ENCODE measurements around the gene ZBTB8A.
"Not testable (repeated sequence)": the region's sequence is repeated elsewhere in the genome, so short reads cannot be mapped to it uniquely, and the experiment has no call there.

The ZBTB8A gene

GRCh38 chr1:32627596-32628162 is 88.5 kb downstream of the ZBTB8A start:
- no peak for TF ChIP-seq ZC3H10 (CRISPR knock-in tag; IDR thresholded peaks at IDR 0.05)
- no peak for TF ChIP-seq CSRNP3 (CRISPR knock-in tag; IDR thresholded peaks at IDR 0.05)
- no peak for TF ChIP-seq TSHZ2 (CRISPR knock-in tag; IDR thresholded peaks at IDR 0.05)
- no peak for TF ChIP-seq RARB (CRISPR knock-in tag; IDR thresholded peaks at IDR 0.05)
- TF ChIP-seq OSR1 (CRISPR knock-in tag; IDR thresholded peaks at IDR 0.05), result no peak
- no peak for TF ChIP-seq ZNF70 (CRISPR knock-in tag; IDR thresholded peaks at IDR 0.05)
- no peak for TF ChIP-seq BACH2 (CRISPR knock-in tag; IDR thresholded peaks at IDR 0.05; ENCODE audit: borderline replicate concordance)
- TF ChIP-seq TOX (CRISPR knock-in tag; IDR thresholded peaks at IDR 0.05; ENCODE audit: borderline replicate concordance), result no peak
- no peak for TF ChIP-seq POU6F1 (CRISPR knock-in tag; IDR thresholded peaks at IDR 0.05; ENCODE audit: borderline replicate concordance, low read depth)
- TF ChIP-seq ISL1 (CRISPR knock-in tag; IDR thresholded peaks at IDR 0.05), result no peak
- no peak for TF ChIP-seq ESRRG (CRISPR knock-in tag; IDR thresholded peaks at IDR 0.05)
- TF ChIP-seq TCF4 (CRISPR knock-in tag; IDR thresholded peaks at IDR 0.05; ENCODE audit: borderline replicate concordance), result no peak
- TF ChIP-seq ARNTL (CRISPR knock-in tag; IDR thresholded peaks at IDR 0.05; ENCODE audit: borderline replicate concordance, low read depth), result no peak
- TF ChIP-seq ZFP30 (CRISPR knock-in tag; IDR thresholded peaks at IDR 0.05), result no peak
- no peak for TF ChIP-seq ZFP3 (CRISPR knock-in tag; IDR thresholded peaks at IDR 0.05)
- TF ChIP-seq PATZ1 (CRISPR knock-in tag; IDR thresholded peaks at IDR 0.05; ENCODE audit: borderline replicate concordance), result no peak
- ATAC-seq, result no peak

GRCh38 chr1:32630173-32630572 is 90.9 kb downstream of the ZBTB8A start:
- ATAC-seq, result not testable (repeated sequence)

DNA sequence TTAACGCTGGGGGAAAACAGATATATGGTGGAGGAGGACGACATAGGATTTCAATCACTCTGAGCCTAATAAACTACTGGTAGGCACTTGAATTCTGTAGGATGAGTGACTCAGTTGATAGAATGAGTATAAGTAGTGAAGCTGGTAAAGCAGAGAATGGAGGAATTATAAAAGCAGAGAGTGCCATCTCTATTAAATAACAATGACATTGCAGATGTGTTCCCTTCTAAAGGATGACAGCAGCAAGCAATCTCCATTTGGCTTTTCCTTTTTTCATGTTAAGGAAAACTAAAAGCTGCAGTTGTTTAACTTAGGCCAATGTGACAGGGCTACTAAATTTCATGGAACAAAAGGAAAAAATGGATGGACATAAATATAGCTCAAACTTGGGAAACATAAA is 93.6 kb downstream of the ZBTB8A start:
- ATAC-seq, result no peak
- no peak for TF ChIP-seq GLIS3 (CRISPR knock-in tag; IDR thresholded peaks at IDR 0.05)

DNA sequence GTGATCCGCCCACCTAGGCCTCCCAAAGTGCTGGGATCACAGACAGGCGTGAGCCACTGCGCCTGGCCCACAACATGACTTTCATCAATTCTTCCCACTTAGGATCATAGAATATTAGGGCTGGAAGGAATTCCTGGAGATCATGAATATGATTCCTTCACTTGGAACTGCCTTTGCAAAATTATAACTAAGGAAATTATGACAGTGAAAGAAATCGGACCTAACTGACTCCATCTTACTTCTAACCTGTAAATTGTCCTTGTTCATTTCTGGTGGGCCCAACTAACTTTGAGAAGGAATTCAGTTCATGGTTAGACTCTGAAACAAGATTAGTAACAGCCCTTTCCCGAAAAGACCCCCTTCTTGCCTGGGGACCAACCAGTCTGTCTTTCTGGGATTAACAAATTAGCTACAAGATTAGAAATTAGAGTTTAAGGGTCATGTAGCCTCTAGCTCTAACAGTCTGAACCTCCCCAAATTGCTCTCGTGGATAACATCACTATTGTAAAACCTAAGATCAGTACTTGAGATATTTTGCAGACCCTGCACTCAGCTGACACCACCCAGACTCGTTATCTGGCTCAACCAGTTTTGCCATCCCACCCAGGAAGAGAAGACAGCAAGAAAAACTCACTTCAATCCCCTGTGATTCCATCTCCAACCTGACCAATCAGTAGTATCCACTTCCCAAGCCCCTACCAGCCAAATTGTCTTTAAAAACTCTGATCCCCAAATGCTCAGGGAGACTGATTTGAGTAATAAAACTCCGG is 96.5 kb downstream of the ZBTB8A start:
- no peak for ATAC-seq

More for the DNA sequence above, 96.5 kb downstream of the ZBTB8A start:
- no peak for TF ChIP-seq CREB5 (CRISPR knock-in tag; IDR thresholded peaks at IDR 0.05; ENCODE audit: low read depth)
- TF ChIP-seq ZFP3 (CRISPR knock-in tag; IDR thresholded peaks at IDR 0.05), result no peak
- no peak for TF ChIP-seq POU6F1 (CRISPR knock-in tag; IDR thresholded peaks at IDR 0.05; ENCODE audit: borderline replicate concordance, low read depth)
- TF ChIP-seq ZNF565 (CRISPR knock-in tag; conservative IDR thresholded peaks at IDR 0.05; ENCODE audit: low read depth), result no peak
- no peak for TF ChIP-seq GLIS3 (CRISPR knock-in tag; IDR thresholded peaks at IDR 0.05)
- TF ChIP-seq RARB (CRISPR knock-in tag; IDR thresholded peaks at IDR 0.05), result no peak
- no peak for TF ChIP-seq ARNTL (CRISPR knock-in tag; IDR thresholded peaks at IDR 0.05; ENCODE audit: borderline replicate concordance, low read depth)
- no peak for TF ChIP-seq TSHZ2 (CRISPR knock-in tag; IDR thresholded peaks at IDR 0.05)

All from SK-N-SH treated with all-trans-retinoic acid at 6 μM for 48 hours (cell line).